Measurements from ENCODE around the gene PRICKLE4.

PRICKLE4 gene

GRCh38 chr6:41732591-41733359 lies 47.8 kb upstream of the PRICKLE4 start:
- H3K9me3 ChIP-seq (ENCODE audit: control insufficient read depth, low read length): no peaks in the 10 kb centered on the region
- peak overlapping the region; percentile 53 for H4K91ac ChIP-seq (ENCODE audit: low read length)
- peak overlapping the region; percentile 85 for H3K27ac ChIP-seq (ENCODE audit: low read length, poor library complexity, severe bottlenecking)
- peaks cover 0 to 12% of the 10 kb centered on the region in 2 experiments for H3K36me3 ChIP-seq (ENCODE audit: control insufficient read depth in 1 of 2, insufficient read depth in 2 of 2, low read depth in 1 of 2, low read length in 2 of 2)
- peak overlapping the region in 1 of 2 experiments; percentile 23 for H3K23ac ChIP-seq (ENCODE audit: low read length in 2 of 2)
- peak overlapping the region; percentile 76 for H3K9ac ChIP-seq (ENCODE audit: low read length)
- peak overlapping the region; percentile 55 for H2AK5ac ChIP-seq (ENCODE audit: low read length, severe bottlenecking)
- peak overlapping the region; percentile 27 for H2BK120ac ChIP-seq (ENCODE audit: low read depth, low read length)
- H2BK15ac ChIP-seq (ENCODE audit: low read depth, poor library complexity, severe bottlenecking): peak overlapping the region; percentile 19
- peak overlapping the region; percentile 8 to 80 for H3K4me3 ChIP-seq (ENCODE audit: insufficient read depth in 1 of 2, low read depth in 1 of 2, low read length in 2 of 2)
- H3K4me1 ChIP-seq (ENCODE audit: control insufficient read depth, insufficient read depth, low read depth, low read length): peaks cover 50% of the 10 kb centered on the region
- peak overlapping the region; percentile 65 for H3K4me2 ChIP-seq (ENCODE audit: low read length, poor library complexity, severe bottlenecking)
- peak overlapping the region; percentile 47 for H2BK5ac ChIP-seq (ENCODE audit: low read depth, low read length, poor library complexity, severe bottlenecking)
- 60% methylated on average over 8 of the region's 8 CpGs for WGBS
- H3K79me1 ChIP-seq (replicated peaks; ENCODE audit: low read length, poor library complexity, severe bottlenecking): peaks cover 19% of the 10 kb centered on the region
- H2BK12ac ChIP-seq (ENCODE audit: low read length in 2 of 2): peak overlapping the region in 1 of 2 experiments; percentile 44
- peak overlapping the region in 1 of 2 experiments; percentile 27 for H3K4ac ChIP-seq (ENCODE audit: low read depth in 1 of 2, low read length in 2 of 2)
- peak overlapping the region in 1 of 2 experiments; percentile 13 for H3K14ac ChIP-seq (ENCODE audit: low read length in 2 of 2)
- DNase-seq: peak; percentile 42
- peak overlapping the region; percentile 62 for H4K8ac ChIP-seq (ENCODE audit: low read length)
- no peak overlapping the region for H2AFZ ChIP-seq (ENCODE audit: low read depth, low read length)
- peaks cover 0 to 5% of the 10 kb centered on the region in 2 experiments for H3K27me3 ChIP-seq (ENCODE audit: control insufficient read depth in 1 of 2, insufficient read depth in 1 of 2, low read length in 2 of 2)
- H3K18ac ChIP-seq (ENCODE audit: low read depth in 1 of 2, low read length in 2 of 2): peak overlapping the region; percentile 25 to 82

DNA sequence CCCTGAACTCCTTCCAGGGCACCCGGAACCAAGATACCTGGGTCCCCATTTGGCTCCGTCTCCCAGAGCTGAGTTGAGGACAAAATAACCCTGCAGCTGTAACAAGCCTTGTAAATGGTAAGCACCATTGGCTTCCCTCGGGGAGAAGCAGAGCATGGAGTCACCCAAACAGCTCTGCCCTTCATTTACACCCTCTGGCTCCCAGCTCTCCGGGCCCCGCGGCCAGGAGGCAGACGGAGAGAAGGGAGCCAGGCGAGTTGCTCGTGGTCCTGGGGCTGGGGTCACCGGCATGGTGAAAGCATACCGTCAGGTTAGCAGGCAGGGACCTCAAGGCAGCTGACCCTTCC lies 47.2 kb upstream of the PRICKLE4 start:
- Histone ChIP-seq H3K79me1 (replicated peaks; ENCODE audit: low read length, poor library complexity, severe bottlenecking) (peaks cover 16% of the 10 kb centered on the region), H3K18ac (ENCODE audit: low read depth in 1 of 2, low read length in 2 of 2) (peak overlapping the region; percentile 25 to 82), H3K4me1 (ENCODE audit: control insufficient read depth, insufficient read depth, low read depth, low read length) (peaks cover 45% of the 10 kb centered on the region), H3K27ac (ENCODE audit: low read length, poor library complexity, severe bottlenecking) (peak overlapping the region; percentile 85), H2BK15ac (ENCODE audit: low read depth, poor library complexity, severe bottlenecking) (no peak overlapping the region), H3K4me3 (ENCODE audit: insufficient read depth in 1 of 2, low read depth in 1 of 2, low read length in 2 of 2) (peak overlapping the region; percentile 80 to 82), H3K4me2 (ENCODE audit: low read length, poor library complexity, severe bottlenecking) (peak overlapping the region; percentile 65), H3K9ac (ENCODE audit: low read length) (peak overlapping the region; percentile 76), H3K4ac (ENCODE audit: low read depth in 1 of 2, low read length in 2 of 2) (peak overlapping the region; percentile 39 to 68), H2AK5ac (ENCODE audit: low read length, severe bottlenecking) (peak overlapping the region; percentile 12), H3K27me3 (ENCODE audit: control insufficient read depth in 1 of 2, insufficient read depth in 1 of 2, low read length in 2 of 2) (peaks cover 0 to 5% of the 10 kb centered on the region in 2 experiments), H3K14ac (ENCODE audit: low read length in 2 of 2) (peak overlapping the region in 1 of 2 experiments; percentile 69), H3K36me3 (ENCODE audit: control insufficient read depth in 1 of 2, insufficient read depth in 2 of 2, low read depth in 1 of 2, low read length in 2 of 2) (peaks cover 0 to 8% of the 10 kb centered on the region in 2 experiments), H3K23ac (ENCODE audit: low read length in 2 of 2) (no peak overlapping the region), H4K8ac (ENCODE audit: low read length) (peak overlapping the region; percentile 84), H2BK5ac (ENCODE audit: low read depth, low read length, poor library complexity, severe bottlenecking) (peak overlapping the region; percentile 47), H2BK120ac (ENCODE audit: low read depth, low read length) (peak overlapping the region; percentile 27), H2BK12ac (ENCODE audit: low read length in 2 of 2) (peak overlapping the region; percentile 44 to 80), H2AFZ (ENCODE audit: low read depth, low read length) (peak overlapping the region; percentile 6), H4K91ac (ENCODE audit: low read length) (peak overlapping the region; percentile 53), H3K9me3 (ENCODE audit: control insufficient read depth, low read length) (no peaks in the 10 kb centered on the region)
- 26% methylated on average over 11 of the region's 11 CpGs for WGBS
- no peak for DNase-seq

DNA sequence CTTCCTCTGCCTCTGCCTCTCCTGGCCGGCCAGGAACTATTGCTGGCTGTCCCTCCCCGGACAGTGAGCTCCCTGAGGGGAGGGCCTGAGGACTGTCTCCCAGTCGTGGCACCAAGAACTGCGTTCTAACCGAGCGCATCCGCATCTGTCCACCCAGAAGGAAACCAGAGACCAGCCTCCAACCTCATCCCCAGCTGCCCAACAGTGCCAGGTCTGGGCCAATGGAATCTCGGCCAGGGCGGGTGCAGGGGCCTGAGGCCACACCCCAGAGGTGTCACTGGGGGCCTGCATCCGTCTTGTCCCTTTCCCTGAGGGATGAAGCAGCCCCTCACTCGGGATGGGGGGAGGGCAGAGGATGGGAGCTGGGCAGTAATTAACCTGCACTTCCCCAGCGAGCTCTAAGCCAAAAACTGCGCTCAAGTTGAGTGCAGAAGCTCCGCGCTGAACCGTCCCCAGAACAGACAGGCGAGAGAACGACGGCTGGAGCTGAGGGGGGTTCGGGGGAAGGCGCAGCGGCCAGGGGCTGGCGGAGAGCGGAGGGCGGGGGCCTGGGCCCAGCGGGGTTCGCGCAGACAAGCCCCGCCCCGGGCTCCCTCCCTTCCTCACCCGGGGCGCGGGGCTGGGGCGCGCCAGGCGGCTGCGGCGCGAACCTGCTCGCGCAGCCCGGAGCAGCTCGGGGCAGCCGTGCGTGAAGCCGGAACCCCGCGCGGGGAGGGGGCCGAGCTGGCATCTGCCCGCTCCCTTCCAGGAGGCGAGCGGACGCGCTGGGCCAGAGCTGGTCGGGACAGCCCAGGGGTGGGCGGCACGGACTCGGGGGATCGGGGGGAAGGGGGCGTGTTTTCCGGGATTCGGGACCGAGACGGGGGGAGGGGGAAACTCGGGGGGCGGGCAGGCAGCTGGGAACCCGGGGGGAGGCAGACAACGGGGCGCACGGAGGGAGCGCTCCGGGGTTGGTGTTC lies 46.6 kb upstream of the PRICKLE4 start:
- H2BK12ac ChIP-seq (ENCODE audit: low read length in 2 of 2): peak overlapping the region in 1 of 2 experiments; percentile 80
- 2% methylated on average over 51 of the region's 73 CpGs for WGBS
- peak overlapping the region; percentile 82 for H3K4me2 ChIP-seq (ENCODE audit: low read length, poor library complexity, severe bottlenecking)
- H3K4me3 ChIP-seq (ENCODE audit: insufficient read depth in 1 of 2, low read depth in 1 of 2, low read length in 2 of 2): peak overlapping the region; percentile 80 to 82
- peaks cover 0 to 5% of the 10 kb centered on the region in 2 experiments for H3K27me3 ChIP-seq (ENCODE audit: control insufficient read depth in 1 of 2, insufficient read depth in 1 of 2, low read length in 2 of 2)
- H3K23ac ChIP-seq (ENCODE audit: low read length in 2 of 2): peak overlapping the region in 1 of 2 experiments; percentile 14
- peak; percentile 87 for DNase-seq
- peak overlapping the region; percentile 76 for H3K9ac ChIP-seq (ENCODE audit: low read length)
- H2BK120ac ChIP-seq (ENCODE audit: low read depth, low read length): peak overlapping the region; percentile 86
- H2BK5ac ChIP-seq (ENCODE audit: low read depth, low read length, poor library complexity, severe bottlenecking): peak overlapping the region; percentile 47
- peak overlapping the region; percentile 12 for H2AK5ac ChIP-seq (ENCODE audit: low read length, severe bottlenecking)
- peaks cover 12% of the 10 kb centered on the region for H3K79me1 ChIP-seq (replicated peaks; ENCODE audit: low read length, poor library complexity, severe bottlenecking)
- H2BK15ac ChIP-seq (ENCODE audit: low read depth, poor library complexity, severe bottlenecking): peak overlapping the region; percentile 80
- H3K36me3 ChIP-seq (ENCODE audit: control insufficient read depth in 1 of 2, insufficient read depth in 2 of 2, low read depth in 1 of 2, low read length in 2 of 2): peaks cover 0 to 4% of the 10 kb centered on the region in 2 experiments
- peak overlapping the region; percentile 84 for H4K8ac ChIP-seq (ENCODE audit: low read length)
- H3K18ac ChIP-seq (ENCODE audit: low read depth in 1 of 2, low read length in 2 of 2): peak overlapping the region; percentile 81 to 82
- H3K4me1 ChIP-seq (ENCODE audit: control insufficient read depth, insufficient read depth, low read depth, low read length): peaks cover 39% of the 10 kb centered on the region
- no peaks in the 10 kb centered on the region for H3K9me3 ChIP-seq (ENCODE audit: control insufficient read depth, low read length)
- H4K91ac ChIP-seq (ENCODE audit: low read length): peak overlapping the region; percentile 34
- peak overlapping the region; percentile 95 for H3K27ac ChIP-seq (ENCODE audit: low read length, poor library complexity, severe bottlenecking)
- H2AFZ ChIP-seq (ENCODE audit: low read depth, low read length): peak overlapping the region; percentile 30
- peak overlapping the region in 1 of 2 experiments; percentile 69 for H3K14ac ChIP-seq (ENCODE audit: low read length in 2 of 2)
- peak overlapping the region in 1 of 2 experiments; percentile 68 for H3K4ac ChIP-seq (ENCODE audit: low read depth in 1 of 2, low read length in 2 of 2)
